Measurements from ENCODE around the gene GALNT15.

- TF ChIP-seq POLR2A (IDR thresholded peaks at IDR 0.05), result no peak
- TF ChIP-seq CTCF (IDR thresholded peaks at IDR 0.05), result no peak
Observed at GRCh38 chr3:16189201-16189600, 14.7 kb downstream of the GALNT15 start.
